Endodermal cell (in vitro differentiated cells): ENCODE data around the gene HGD. TPM values are rescaled to one million over a fixed set of nuclear protein-coding genes. Genes with fewer than 3 reads are reported as not detected.

Experiments used
- DNase-seq: peaks from one replicate; pipeline ENCODE4 v3.0.0-alpha.2; 2017
- H3K27ac ChIP-seq: 2 replicates; pipeline ENCODE4 v1.5.1; 2013; ENCODE audit warnings: mild to moderate bottlenecking, low read depth, low read length, moderate library complexity
- H3K27me3 ChIP-seq: 2 replicates; pipeline ENCODE4 v1.6.1; 2013; ENCODE audit warnings: mild to moderate bottlenecking, low read length, moderate library complexity; ENCODE audit not compliant: insufficient read depth, control insufficient read depth, poor library complexity, severe bottlenecking
- H3K36me3 ChIP-seq: 2 replicates; pipeline ENCODE4 v1.7.0; 2013; ENCODE audit warnings: mild to moderate bottlenecking, low read length, moderate library complexity; ENCODE audit not compliant: control insufficient read depth, insufficient read depth
- H3K4me1 ChIP-seq: one replicate; pipeline ENCODE4 v1.7.0; 2013; ENCODE audit warnings: low read length; ENCODE audit not compliant: control insufficient read depth, insufficient read depth
- H3K4me3 ChIP-seq: 2 replicates; pipeline ENCODE4 v1.5.1; 2013; ENCODE audit warnings: mild to moderate bottlenecking, low read length, moderate library complexity
- H3K9ac ChIP-seq: 2 replicates; pipeline ENCODE4 v1.6.1; 2013; ENCODE audit warnings: mild to moderate bottlenecking, low read length, moderate library complexity; ENCODE audit not compliant: poor library complexity, severe bottlenecking; ENCODE audit errors: extremely low read depth
- H3K9me3 ChIP-seq: 2 replicates; pipeline ENCODE4 v1.6.1; 2013; ENCODE audit warnings: mild to moderate bottlenecking, low read length, moderate library complexity; ENCODE audit not compliant: control insufficient read depth
- H3K27ac Mint-ChIP-seq: 2 replicates; pipeline ENCODE4 v1.8.0; 2020; ENCODE audit warnings: mixed read lengths
- H3K27me3 Mint-ChIP-seq: 2 replicates; pipeline ENCODE4 v1.8.0; 2021; ENCODE audit warnings: mild to moderate bottlenecking, mixed read lengths; ENCODE audit not compliant: insufficient read depth
- H3K36me3 Mint-ChIP-seq: 2 replicates; pipeline ENCODE4 v1.8.0; 2020; ENCODE audit warnings: low read depth, mixed read lengths
- H3K4me1 Mint-ChIP-seq: 2 replicates; pipeline ENCODE4 v1.8.0; 2020; ENCODE audit warnings: mixed read lengths
- H3K4me3 Mint-ChIP-seq: 2 replicates; pipeline ENCODE4 v1.8.0; 2020; ENCODE audit warnings: mild to moderate bottlenecking, moderate library complexity, mixed read lengths
- H3K9me3 Mint-ChIP-seq: 2 replicates; pipeline ENCODE4 v1.8.0; 2020; ENCODE audit warnings: mild to moderate bottlenecking, mixed read lengths
- CTCF ChIP-seq: fragments of 200-600 bp; sonication (generic); conservative IDR thresholded peaks from 2 replicates; pipeline ENCODE4 v1.5.0; 2021; ENCODE audit warnings: antibody characterized with exemption, mild to moderate bottlenecking
- WGBS, 2 experiments: methylation state at CpG; one replicate each; pipeline versions ENCODE4 v1.1.5 to v1.1.7; 2013; ENCODE audit warnings: missing lambda C conversion rate in 2 of 2, mixed read lengths in 1 of 2; ENCODE audit not compliant: insufficient coverage in 1 of 2, insufficient read length in 1 of 2; 5-methylcytosine and 5-hydroxymethylcytosine counted together
- total RNA-seq, 2 donors: library from RNA; stranded (reverse); fragmentation: NEBNext Ultra II Directional in 1 of 2; extraction: Animal tissue kit (Norgen Biotek cat#: 25700) in 1 of 2; gene quantifications; 2 replicates in 1 of 2; 3 replicates in 1 of 2; pipeline ENCODE4 v1.2.1, GENCODE V29; 2021

HGD gene
- total RNA-seq, 2 donors from 2014 or later: not detected

DNA sequence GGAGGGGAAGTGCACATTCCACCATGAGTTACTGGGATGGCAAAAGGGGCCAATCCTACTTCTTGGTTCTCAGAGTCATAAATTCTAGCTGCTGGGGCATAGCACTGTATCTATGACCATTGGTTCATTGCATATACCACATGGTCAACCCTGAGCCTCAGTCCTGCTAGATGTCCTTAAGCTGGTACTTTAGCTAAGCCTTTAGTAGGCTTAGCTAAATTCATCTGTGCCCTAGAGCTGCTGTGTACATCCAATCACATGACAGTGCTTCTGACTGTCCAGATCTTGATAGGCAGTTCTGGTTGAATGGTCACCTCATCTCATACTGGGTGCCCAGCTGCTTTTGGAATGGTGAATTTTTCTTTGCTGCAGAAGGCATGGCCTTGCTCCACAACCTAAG is 77.7 kb downstream of the HGD start:
- Mint-ChIP-seq H3K27me3 (no peaks in the 10 kb centered on the region), H3K36me3 (peaks cover 19% of the 10 kb centered on the region)

GRCh38 chr3:120602682-120603081 is 79.4 kb downstream of the HGD start:
- Histone ChIP-seq H3K27ac (no peak overlapping the region), H3K4me1 (peaks cover 10% of the 10 kb centered on the region), H3K9ac (no peak overlapping the region), H3K36me3 (peaks cover 48% of the 10 kb centered on the region), H3K9me3 (peaks cover 7% of the 10 kb centered on the region), H3K27me3 (no peaks in the 10 kb centered on the region), H3K4me3 (no peak overlapping the region)
- no peak for DNase-seq
- peaks cover 22% of the 10 kb centered on the region for H3K4me1 Mint-ChIP-seq
- H3K4me3 Mint-ChIP-seq: no peak overlapping the region
- peaks cover 19% of the 10 kb centered on the region for H3K36me3 Mint-ChIP-seq
- no peaks in the 10 kb centered on the region for H3K27me3 Mint-ChIP-seq
- 86 to 90% methylated on average over 1 to 2 of the region's 2 CpGs for WGBS, 2 experiments
- no peak overlapping the region for H3K27ac Mint-ChIP-seq
- no peaks in the 10 kb centered on the region for H3K9me3 Mint-ChIP-seq
- TF ChIP-seq CTCF: no peak

More for the DNA sequence above, 77.7 kb downstream of the HGD start:
- no peak overlapping the region for H3K27ac ChIP-seq
- no peak overlapping the region for H3K27ac Mint-ChIP-seq
- no peak for DNase-seq
- no peak overlapping the region for H3K4me3 Mint-ChIP-seq
- H3K9ac ChIP-seq: no peak overlapping the region
- H3K27me3 ChIP-seq: no peaks in the 10 kb centered on the region
- H3K9me3 ChIP-seq: peaks cover 5% of the 10 kb centered on the region
- H3K9me3 Mint-ChIP-seq: peaks cover under 1% of the 10 kb centered on the region
- H3K4me3 ChIP-seq: no peak overlapping the region
- peaks cover 31% of the 10 kb centered on the region for H3K36me3 ChIP-seq
- peaks cover 22% of the 10 kb centered on the region for H3K4me1 Mint-ChIP-seq
- no peak for TF ChIP-seq CTCF
- H3K4me1 ChIP-seq: peaks cover 10% of the 10 kb centered on the region

GRCh38 chr3:120601554-120601953 is 80.5 kb downstream of the HGD start:
- Histone ChIP-seq H3K9ac (no peak overlapping the region), H3K4me3 (no peak overlapping the region), H3K36me3 (peaks cover 54% of the 10 kb centered on the region), H3K27me3 (no peaks in the 10 kb centered on the region), H3K9me3 (peaks cover 7% of the 10 kb centered on the region), H3K4me1 (peaks cover 10% of the 10 kb centered on the region), H3K27ac (no peak overlapping the region)
- H3K9me3 Mint-ChIP-seq: no peaks in the 10 kb centered on the region
- no peak for TF ChIP-seq CTCF
- H3K27me3 Mint-ChIP-seq: no peaks in the 10 kb centered on the region
- peaks cover 19% of the 10 kb centered on the region for H3K36me3 Mint-ChIP-seq
- no peak for DNase-seq
- H3K27ac Mint-ChIP-seq: no peak overlapping the region
- H3K4me3 Mint-ChIP-seq: no peak overlapping the region
- WGBS, 2 experiments: 91 to 93% methylated on average over 4 of the region's 4 CpGs
- H3K4me1 Mint-ChIP-seq: peaks cover 24% of the 10 kb centered on the region
